Ovary (tissue), 9 donors: ENCODE data around the gene TFDP1. TPM values are rescaled to one million over a fixed set of nuclear protein-coding genes. Genes with fewer than 3 reads are reported as not detected.

Source experiments
- DNase-seq, 5 donors: peaks; one replicate each; pipeline ENCODE4 v3.0.0-alpha.2; 2019 to 2020
- H3K27ac ChIP-seq, 2 donors: fragments of 200-600 bp; one replicate each; pipeline versions ENCODE4 v1.5.1 to v1.8.0; 2019 to 2022
- H3K27me3 ChIP-seq: fragments of 200-600 bp; one replicate; pipeline ENCODE4 v1.8.0; 2022
- H3K36me3 ChIP-seq: fragments of 200-600 bp; sonication (generic); one replicate; pipeline ENCODE4 v1.5.1; 2019
- H3K4me1 ChIP-seq: one replicate; pipeline ENCODE4 v1.8.1; 2013; ENCODE audit warnings: mild to moderate bottlenecking, moderate library complexity; ENCODE audit not compliant: insufficient read depth
- H3K4me3 ChIP-seq: fragments of 200-600 bp; sonication (generic); one replicate; pipeline ENCODE4 v1.5.1; 2017
- H3K9me3 ChIP-seq, 2 donors: fragments of 200-600 bp in 1 of 2; sonication (generic) in 1 of 2; one replicate each; pipeline versions ENCODE4 v1.5.1 to v1.8.1; 2013 to 2019; ENCODE audit warnings: mild to moderate bottlenecking in 1 of 2, moderate library complexity in 1 of 2
- CTCF ChIP-seq, 3 donors: fragments of 450-650 bp in 2 of 3; fragments of 200-600 bp in 1 of 3; IDR thresholded peaks; one replicate each; pipeline versions ENCODE4 v1.5.1 to v1.8.0; 2016 to 2022; ENCODE audit warnings: antibody characterized with exemption in 3 of 3, mild to moderate bottlenecking in 1 of 3
- EP300 ChIP-seq: sonication (generic); formaldehyde crosslinking; IDR thresholded peaks from one replicate; pipeline ENCODE4 v1.6.1; 2017; ENCODE audit warnings: antibody characterized with exemption
- POLR2A ChIP-seq: fragments of 450-650 bp; IDR thresholded peaks from one replicate; pipeline ENCODE4 v1.6.1; 2017; ENCODE audit warnings: antibody characterized with exemption, mild to moderate bottlenecking, moderate library complexity
- WGBS, 3 donors: extraction: QIAGEN DNeasy Blood & Tissue Kit in 1 of 3; methylation state at CpG; one replicate each; pipeline versions ENCODE4 v1.1.5 to v1.1.7; 2013 to 2017; 5-methylcytosine and 5-hydroxymethylcytosine counted together
- intact Hi-C, 4 donors: fragments of 100-400 bp; cut with DNase I; formaldehyde crosslinking; loops; one replicate each; pipeline versions ENCODE4 v1.11.0 to v1.15.1; 2022 to 2023
- polyA plus RNA-seq, 2 donors: library from polyadenylated mRNA; stranded (reverse); fragments of 200-250 nt in 1 of 2; fragments of 350-450 nt in 1 of 2; fragmentation: Illumina TruSeq in 1 of 2; extraction: RNeasy Lipid Tissue Mini Kit (QIAGEN cat#74804) in 1 of 2; gene quantifications; one replicate each; pipeline ENCODE4 v1.2.3, GENCODE V29; 2013 to 2014
- total RNA-seq, 7 donors: library from RNA; depleted of rRNA in 2 of 7; stranded (reverse); fragments of >200 nt in 2 of 7; fragmentation: NEBNext Ultra II Directional in 3 of 7; extraction: Animal tissue kit (Norgen Biotek cat#: 25700) in 3 of 7; gene quantifications; one replicate each; pipeline versions ENCODE4 v1.1.0 to v1.2.4, GENCODE V29; 2016 to 2023
- donor health status: DM: no; HTN: no; CAD: no; lungs with moderate emphysema.
- donor health status: DM: no; HTN: no; CAD: no.
- donor health status: Bipolar disorder and iron deficiency.
- donor health status: DM: yes; HTN: yes; CAD: no.
- donor health status: DM: no; HTN: no; CAD: no.
- donor health status: DM: yes; HTN: yes; CAD: no.

TFDP1 gene
- total and polyA plus RNA-seq, 9 donors, result 8.8 to 45.6 (median 33.8) TPM

GRCh38 chr13:113648216-113648610, 63.7 kb downstream of the TFDP1 start:
- intact Hi-C loops, result no loop called here
- no peak overlapping the region for H3K4me3 ChIP-seq
- no peaks in the 10 kb centered on the region for H3K36me3 ChIP-seq
- H3K4me1 ChIP-seq, result peaks cover 12% of the 10 kb centered on the region
- no peak for TF ChIP-seq CTCF (IDR thresholded peaks at IDR 0.05)
- TF ChIP-seq POLR2A, result no peak
- TF ChIP-seq EP300, result no peak
- 86 to 89% (median 86%) methylated on average over 13 of the region's 13 CpGs for WGBS, 3 donors
- H3K9me3 ChIP-seq, result no peaks in the 10 kb centered on the region
- no peaks in the 10 kb centered on the region for H3K27me3 ChIP-seq
- H3K27ac ChIP-seq, result no peak overlapping the region
- peak in 3 of 5 donors; percentile 3 to 19 (median 17) for DNase-seq

- intact Hi-C loops, result no loop called here
- no peaks in the 10 kb centered on the region for H3K27me3 ChIP-seq
- no peak overlapping the region for H3K4me3 ChIP-seq
- H3K36me3 ChIP-seq, result no peaks in the 10 kb centered on the region
- no peaks in the 10 kb centered on the region for H3K9me3 ChIP-seq
- peak in 3 of 5 donors; percentile 2 to 19 (median 6) for DNase-seq
- WGBS, 3 donors, result 76 to 87% (median 82%) methylated on average over 17 of the region's 17 CpGs
- H3K4me1 ChIP-seq, result peaks cover 12% of the 10 kb centered on the region
- H3K27ac ChIP-seq, result no peak overlapping the region
- TF ChIP-seq POLR2A, result no peak
- TF ChIP-seq EP300, result no peak
- no peak for TF ChIP-seq CTCF (IDR thresholded peaks at IDR 0.05)
Observed at GRCh38 chr13:113649212-113649611, 64.7 kb downstream of the TFDP1 start.

GRCh38 chr13:113650275-113650674, 65.7 kb downstream of the TFDP1 start:
- intact Hi-C loops, result no loop called here
- no peak overlapping the region for H3K4me3 ChIP-seq
- peak in 2 of 5 donors; percentile 3 to 21 for DNase-seq
- no peaks in the 10 kb centered on the region for H3K27me3 ChIP-seq
- TF ChIP-seq CTCF (IDR thresholded peaks at IDR 0.05), result no peak
- no peak for TF ChIP-seq EP300
- TF ChIP-seq POLR2A, result no peak
- H3K4me1 ChIP-seq, result peaks cover 12% of the 10 kb centered on the region
- H3K27ac ChIP-seq, result no peak overlapping the region
- H3K36me3 ChIP-seq, result no peaks in the 10 kb centered on the region
- WGBS, 3 donors, result 91 to 92% (median 92%) methylated on average over 15 of the region's 15 CpGs
- H3K9me3 ChIP-seq, result no peaks in the 10 kb centered on the region

GRCh38 chr13:113650731-113651148, 66.2 kb downstream of the TFDP1 start:
- WGBS, 3 donors, result 76 to 89% (median 86%) methylated on average over 16 of the region's 16 CpGs
- intact Hi-C loops, result no loop called here

More at GRCh38 chr13:113650731-113651148, 66.2 kb downstream of the TFDP1 start:
- no peaks in the 10 kb centered on the region for H3K9me3 ChIP-seq
- H3K27me3 ChIP-seq, result no peaks in the 10 kb centered on the region
- no peak overlapping the region for H3K4me3 ChIP-seq
- H3K4me1 ChIP-seq, result peaks cover 12% of the 10 kb centered on the region
- no peaks in the 10 kb centered on the region for H3K36me3 ChIP-seq
- TF ChIP-seq POLR2A (no peak), CTCF (IDR thresholded peaks at IDR 0.05) (no peak), EP300 (no peak)
- no peak overlapping the region for H3K27ac ChIP-seq
- DNase-seq, result peak in 2 of 5 donors; percentile 1 to 7
